ENCODE data around the gene SCN7A.
"Not testable (repeated sequence)": the region's sequence is repeated elsewhere in the genome, so short reads cannot be mapped to it uniquely, and the experiment has no call there.

Gene SCN7A

GRCh38 chr2:166364476-166365161 is 129.4 kb downstream of the SCN7A start:
- no peak for TF ChIP-seq ZNF274 (IDR thresholded peaks at IDR 0.05; ENCODE audit: low read depth, low read length)

GRCh38 chr2:166361351-166362153 is 132.5 kb downstream of the SCN7A start:
- TF ChIP-seq ZNF274 (IDR thresholded peaks at IDR 0.05; ENCODE audit: low read depth, low read length) = no peak
- no peak overlapping the region for H3K4me3 ChIP-seq (ENCODE audit: low read length)

More at GRCh38 chr2:166364476-166365161, 129.4 kb downstream of the SCN7A start:
- H3K4me3 ChIP-seq (ENCODE audit: low read length) = no peak overlapping the region

GRCh38 chr2:166360906-166361305 is 133.1 kb downstream of the SCN7A start:
- TF ChIP-seq ZNF274 (IDR thresholded peaks at IDR 0.05; ENCODE audit: low read depth, low read length) = no peak
- H3K4me3 ChIP-seq (ENCODE audit: low read length) = no peak overlapping the region

GRCh38 chr2:166360426-166360825 is 133.6 kb downstream of the SCN7A start:
- no peak overlapping the region for H3K4me3 ChIP-seq (ENCODE audit: low read length)
- no peak for TF ChIP-seq ZNF274 (IDR thresholded peaks at IDR 0.05; ENCODE audit: low read depth, low read length)

GRCh38 chr2:166357950-166358321 is 136.1 kb downstream of the SCN7A start:
- H3K4me3 ChIP-seq (ENCODE audit: low read length) = not testable (repeated sequence)

GRCh38 chr2:166357068-166357949 is 136.7 kb downstream of the SCN7A start:
- TF ChIP-seq ZNF274 (IDR thresholded peaks at IDR 0.05; ENCODE audit: low read depth, low read length) = no peak
- no peak overlapping the region for H3K4me3 ChIP-seq (ENCODE audit: low read length)

All from GM08714 (cell line).